Stimulated activated CD4-positive, alpha-beta T cell treated with anti-CD3 and anti-CD28 coated beads, TNF-alpha, amount 100 ng/mL, for 4 hours (primary cell): ENCODE results near the gene WDR64.

ENCODE experiments used
- DNase-seq, 3 experiments: peaks; one replicate each; pipeline ENCODE4 v3.0.0-alpha.2; 2020; ENCODE audit warnings: low read depth in 3 of 3

WDR64 gene

GRCh38 chr1:241738284-241739078 is 86.4 kb downstream of the WDR64 start:
- DNase-seq = no peak

GRCh38 chr1:241742084-241742483 is 90.0 kb downstream of the WDR64 start:
- DNase-seq = no peak

GRCh38 chr1:241744591-241744990 is 92.5 kb downstream of the WDR64 start:
- DNase-seq = no peak

- DNase-seq = no peak
Observed at GRCh38 chr1:241747992-241748391, 95.9 kb downstream of the WDR64 start.

GRCh38 chr1:241749041-241749944 is 97.2 kb downstream of the WDR64 start:
- no peak for DNase-seq

GRCh38 chr1:241749945-241750695 is 98.0 kb downstream of the WDR64 start:
- DNase-seq = no peak

GRCh38 chr1:241751524-241751923 is 99.4 kb downstream of the WDR64 start:
- DNase-seq = no peak

GRCh38 chr1:241762713-241763339 is 110.7 kb downstream of the WDR64 start:
- no peak for DNase-seq

- DNase-seq = no peak
Observed at GRCh38 chr1:241765390-241765789, 113.3 kb downstream of the WDR64 start.

GRCh38 chr1:241767737-241768136 is 115.7 kb downstream of the WDR64 start:
- DNase-seq = no peak

- DNase-seq = no peak
Observed at GRCh38 chr1:241770115-241770514, 118.0 kb downstream of the WDR64 start.

GRCh38 chr1:241771117-241771516 is 119.0 kb downstream of the WDR64 start:
- no peak for DNase-seq

- no peak for DNase-seq
Observed at GRCh38 chr1:241772932-241773500, 120.9 kb downstream of the WDR64 start.

GRCh38 chr1:241773991-241774390 is 121.9 kb downstream of the WDR64 start:
- DNase-seq = no peak

- no peak for DNase-seq
Observed at GRCh38 chr1:241775021-241775420, 122.9 kb downstream of the WDR64 start.

- DNase-seq = no peak
Observed at GRCh38 chr1:241776911-241777310, 124.8 kb downstream of the WDR64 start.

- DNase-seq = no peak
Observed at GRCh38 chr1:241778117-241778516, 126.0 kb downstream of the WDR64 start.

- DNase-seq = no peak
Observed at GRCh38 chr1:241779897-241780296, 127.8 kb downstream of the WDR64 start.

GRCh38 chr1:241782396-241782795 is 130.3 kb downstream of the WDR64 start:
- no peak for DNase-seq

- no peak for DNase-seq
Observed at GRCh38 chr1:241787691-241788090, 135.6 kb downstream of the WDR64 start.

- no peak for DNase-seq
Observed at GRCh38 chr1:241789061-241789460, 137.0 kb downstream of the WDR64 start.
